OCI-LY7 (cell line): ENCODE data around the gene SPECC1. TPM values are rescaled to one million over a fixed set of nuclear protein-coding genes. Genes with fewer than 3 reads are reported as not detected.

ENCODE experiments used
- BruUV-seq: library from RNA; stranded (reverse); fragments of 400-500 nt; replicated peaks from 2 replicates; lab custom pipeline; 2021; lab: Mats Ljungman, UMichigan
- CTCF ChIA-PET: fragments of 300-600 bp; sonication (Branson Sonifier 250); formaldehyde crosslinking; loops from one replicate; lab custom pipeline; 2022; ENCODE audit warnings: antibody characterized with exemption; ENCODE audit not compliant: unreplicated experiment; lab: Charles Lee
- POLR2A ChIA-PET: fragments of 300-600 bp; sonication (Branson Sonifier 250); formaldehyde crosslinking; loops from one replicate; lab custom pipeline; 2022; ENCODE audit warnings: antibody characterized with exemption; lab: Charles Lee
- DNase-seq: peaks from one replicate; pipeline ENCODE4 v3.0.0-alpha.2; 2015; ENCODE audit warnings: low spot score
- H2AFZ ChIP-seq: fragments of 200-600 bp; sonication (generic), shearing (Covaris generic); 2 replicates; pipeline ENCODE4 v1.6.1; 2014; ENCODE audit warnings: mild to moderate bottlenecking, antibody characterized with exemption, low read length, moderate library complexity
- H3K27ac ChIP-seq: fragments of 200-600 bp; sonication (generic); 2 replicates; pipeline ENCODE4 v1.5.1; 2014; ENCODE audit warnings: mixed run types, low read depth, mild to moderate bottlenecking, moderate library complexity, low read length, inconsistent platforms; ENCODE audit not compliant: poor library complexity, severe bottlenecking
- H3K36me3 ChIP-seq: fragments of 200-600 bp; sonication (generic); 2 replicates; pipeline ENCODE4 v1.6.1; 2014; ENCODE audit warnings: mild to moderate bottlenecking, antibody characterized with exemption, low read length, moderate library complexity, mixed read lengths; ENCODE audit not compliant: insufficient read depth
- H3K4me1 ChIP-seq: fragments of 200-600 bp; sonication (generic); 2 replicates; pipeline ENCODE4 v1.5.1; 2014; ENCODE audit warnings: mild to moderate bottlenecking, low read length; ENCODE audit not compliant: insufficient read depth, poor library complexity, severe bottlenecking
- H3K4me2 ChIP-seq: fragments of 200-600 bp; sonication (generic); 2 replicates; pipeline ENCODE4 v1.6.1; 2014; ENCODE audit warnings: mild to moderate bottlenecking, low read length
- H3K4me3 ChIP-seq: fragments of 200-600 bp; sonication (generic); 2 replicates; pipeline ENCODE4 v1.5.1; 2014; ENCODE audit warnings: mild to moderate bottlenecking, low read depth, low read length; ENCODE audit not compliant: poor library complexity, severe bottlenecking
- H3K79me2 ChIP-seq: fragments of 200-600 bp; sonication (generic); 2 replicates; pipeline ENCODE4 v1.6.1; 2016; ENCODE audit warnings: low read depth, mild to moderate bottlenecking, low read length, moderate library complexity, mixed read lengths; ENCODE audit not compliant: insufficient read depth
- H3K9me2 ChIP-seq: fragments of 200-600 bp; sonication (generic); 2 replicates; pipeline ENCODE4 v1.6.1; 2016; ENCODE audit warnings: mild to moderate bottlenecking, low read length, mixed read lengths; ENCODE audit not compliant: insufficient read depth
- H3K9me3 ChIP-seq: fragments of 200-600 bp; sonication (generic); 2 replicates; pipeline ENCODE4 v1.6.1; 2014; ENCODE audit warnings: mild to moderate bottlenecking, mixed run types, low read length, mixed read lengths
- H4K20me1 ChIP-seq: fragments of 200-600 bp; sonication (generic); 2 replicates; pipeline ENCODE4 v1.6.1; 2014; ENCODE audit warnings: mild to moderate bottlenecking, antibody characterized with exemption, low read length, moderate library complexity, mixed read lengths; ENCODE audit not compliant: insufficient read depth
- CTCF ChIP-seq: fragments of 200-600 bp; sonication (generic); conservative IDR thresholded peaks from 2 replicates; pipeline ENCODE4 v1.5.1; 2014; ENCODE audit warnings: mild to moderate bottlenecking, antibody characterized with exemption, low read length, moderate library complexity, mixed read lengths
- EZH2phosphoT487 ChIP-seq: fragments of 200-600 bp; sonication (generic); IDR thresholded peaks from 2 replicates; pipeline ENCODE4 v1.6.1; 2018; ENCODE audit warnings: low read depth, borderline replicate concordance, mild to moderate bottlenecking, mixed run types, antibody characterized with exemption, low read length, moderate library complexity, mixed read lengths
- intact Hi-C: fragments of 100-400 bp; cut with micrococcal nuclease; formaldehyde crosslinking; loops from one replicate; pipeline ENCODE4 v1.10.0; 2022; ENCODE audit not compliant: unreplicated experiment
- total RNA-seq, 2 experiments: library from RNA; depleted of rRNA in 1 of 2; stranded (reverse); fragments of >200 nt in 1 of 2; shearing (Covaris generic) in 1 of 2; gene quantifications; 2 replicates each; pipeline ENCODE4 v1.2.3, GENCODE V29; 2014 to 2022

The SPECC1 gene
- total RNA-seq, 2 experiments from 2014 or later, result 0.47 to 2.8 TPM

- H3K36me3 ChIP-seq, result no peaks in the 10 kb centered on the region
- no peaks in the 10 kb centered on the region for H3K9me3 ChIP-seq
- no peaks in the 10 kb centered on the region for H3K9me2 ChIP-seq
- H3K4me1 ChIP-seq, result no peaks in the 10 kb centered on the region
- H3K4me3 ChIP-seq, result no peak overlapping the region
- intact Hi-C loops, result no loop called here
- H2AFZ ChIP-seq, result no peak overlapping the region
- H3K79me2 ChIP-seq, result no peaks in the 10 kb centered on the region
- no peak overlapping the region for H3K4me2 ChIP-seq
- ChIA-PET POLR2A (no interaction called here), CTCF (no interaction called here)
- H4K20me1 ChIP-seq, result no peaks in the 10 kb centered on the region
- DNase-seq, result no peak
- no peak overlapping the region for H3K27ac ChIP-seq
- TF ChIP-seq CTCF, result no peak
- TF ChIP-seq EZH2phosphoT487, result no peak
- no TSS peak for BruUV-seq
These were observed 271.7 kb downstream of the SPECC1 start for GRCh38 chr17:20280851-20281250.

GRCh38 chr17:20281860-20282259 lies 272.7 kb downstream of the SPECC1 start:
- no TSS peak for BruUV-seq
- Histone ChIP-seq H4K20me1 (no peaks in the 10 kb centered on the region), H3K4me3 (no peak overlapping the region), H3K4me1 (no peaks in the 10 kb centered on the region), H3K4me2 (no peak overlapping the region), H3K9me2 (no peaks in the 10 kb centered on the region), H3K27ac (no peak overlapping the region), H3K36me3 (no peaks in the 10 kb centered on the region), H3K79me2 (no peaks in the 10 kb centered on the region), H3K9me3 (no peaks in the 10 kb centered on the region), H2AFZ (no peak overlapping the region)
- no peak for TF ChIP-seq CTCF
- no peak for TF ChIP-seq EZH2phosphoT487
- intact Hi-C loops, result no loop called here
- CTCF ChIA-PET, result no interaction called here
- POLR2A ChIA-PET, result no interaction called here
- DNase-seq, result no peak

- H3K27ac ChIP-seq, result no peak overlapping the region
- H3K9me3 ChIP-seq, result no peaks in the 10 kb centered on the region
- no TSS peak for BruUV-seq
- no peak for DNase-seq
- intact Hi-C loops, result no loop called here
- no peaks in the 10 kb centered on the region for H4K20me1 ChIP-seq
- H3K79me2 ChIP-seq, result no peaks in the 10 kb centered on the region
- ChIA-PET CTCF (no interaction called here), POLR2A (no interaction called here)
- H3K4me2 ChIP-seq, result no peak overlapping the region
- no peaks in the 10 kb centered on the region for H3K9me2 ChIP-seq
- TF ChIP-seq CTCF (no peak), EZH2phosphoT487 (no peak)
- no peaks in the 10 kb centered on the region for H3K4me1 ChIP-seq
- H2AFZ ChIP-seq, result no peak overlapping the region
- H3K4me3 ChIP-seq, result no peak overlapping the region
- H3K36me3 ChIP-seq, result no peaks in the 10 kb centered on the region
These were observed 273.6 kb downstream of the SPECC1 start for GRCh38 chr17:20282526-20283308.
